ENCODE data around the gene TMEM135.
"Not testable (repeated sequence)": the region's sequence is repeated elsewhere in the genome, so short reads cannot be mapped to it uniquely, and the experiment has no call there.

Gene TMEM135

GRCh38 chr11:87019613-87020271 lies 18.0 kb upstream of the TMEM135 start:
- no peak for DNase-seq
- intact Hi-C loops (cut with DNase I) = no loop called here

GRCh38 chr11:87020336-87020735 lies 17.4 kb upstream of the TMEM135 start:
- intact Hi-C loops (cut with DNase I) = no loop called here
- no peak for DNase-seq

DNA sequence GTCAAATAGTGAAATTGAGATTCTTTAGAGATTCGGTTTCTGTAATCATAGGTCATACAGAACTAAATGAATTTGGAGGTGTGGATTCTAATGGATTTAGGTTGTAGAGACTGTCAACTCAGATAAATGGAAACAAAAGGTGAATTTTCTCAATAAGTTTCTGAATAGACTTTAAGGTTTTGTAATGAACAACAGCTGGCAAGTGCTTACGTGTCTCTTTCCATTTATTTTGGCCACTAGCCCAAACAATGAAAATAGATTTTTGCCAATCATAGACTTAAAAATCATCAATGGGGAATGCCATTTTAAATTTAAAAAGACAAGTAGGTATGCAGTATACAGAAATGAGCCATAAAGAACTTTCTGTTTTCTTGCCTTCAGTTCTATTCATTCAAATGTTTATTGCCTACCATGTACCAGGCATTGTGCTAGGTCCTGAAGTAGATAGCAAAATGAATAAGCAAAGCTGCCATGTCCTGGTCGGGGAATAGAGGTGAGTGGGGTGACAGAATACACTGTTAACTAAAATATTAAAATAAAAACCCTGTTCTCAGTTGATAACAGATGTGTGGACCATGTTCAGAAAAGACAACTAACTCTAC lies 16.9 kb upstream of the TMEM135 start:
- intact Hi-C loops (cut with DNase I) = no loop called here
- no peak for DNase-seq

- DNase-seq = no peak
Observed at GRCh38 chr11:87022254-87022653, 15.5 kb upstream of the TMEM135 start.

GRCh38 chr11:87022738-87023137 lies 15.0 kb upstream of the TMEM135 start:
- intact Hi-C loops (cut with DNase I) = no loop called here
- no peak for DNase-seq

More at GRCh38 chr11:87022254-87022653, 15.5 kb upstream of the TMEM135 start:
- intact Hi-C loops (cut with DNase I) = no loop called here

GRCh38 chr11:87026415-87026814 lies 11.3 kb upstream of the TMEM135 start:
- intact Hi-C loops (cut with DNase I); DNase-seq: not testable (repeated sequence)

DNA sequence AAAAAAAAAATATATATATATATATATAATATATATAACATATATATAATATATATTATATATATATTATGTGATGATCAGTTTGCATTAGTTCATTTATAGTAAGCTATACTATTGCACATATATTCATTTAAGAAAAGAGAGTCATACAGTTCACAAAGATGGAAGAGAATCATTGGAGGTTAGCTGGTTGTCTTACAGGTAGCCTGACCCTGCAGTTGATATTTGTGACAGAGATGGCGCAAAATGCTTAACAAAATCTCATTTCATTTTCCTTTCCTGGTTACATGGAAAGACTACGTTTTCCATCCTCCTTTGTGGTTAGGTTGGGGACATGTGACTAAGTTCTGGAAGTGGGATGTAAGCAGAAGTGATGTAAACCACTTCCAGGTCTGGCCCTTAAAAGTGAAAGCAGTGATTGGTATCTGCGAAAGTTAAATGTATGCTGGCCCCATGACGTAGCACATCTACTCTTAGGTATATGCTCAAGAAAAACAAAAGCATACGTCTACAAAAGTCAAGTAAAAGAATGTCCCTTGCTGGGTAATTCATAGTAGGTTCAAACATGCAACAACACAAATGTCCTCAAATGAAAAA lies 7.2 kb upstream of the TMEM135 start:
- intact Hi-C loops (cut with DNase I) = no loop called here
- no peak for DNase-seq

- no peak for DNase-seq
- intact Hi-C loops (cut with DNase I) = no loop called here
Observed at GRCh38 chr11:87031433-87032170, 6.1 kb upstream of the TMEM135 start.

DNA sequence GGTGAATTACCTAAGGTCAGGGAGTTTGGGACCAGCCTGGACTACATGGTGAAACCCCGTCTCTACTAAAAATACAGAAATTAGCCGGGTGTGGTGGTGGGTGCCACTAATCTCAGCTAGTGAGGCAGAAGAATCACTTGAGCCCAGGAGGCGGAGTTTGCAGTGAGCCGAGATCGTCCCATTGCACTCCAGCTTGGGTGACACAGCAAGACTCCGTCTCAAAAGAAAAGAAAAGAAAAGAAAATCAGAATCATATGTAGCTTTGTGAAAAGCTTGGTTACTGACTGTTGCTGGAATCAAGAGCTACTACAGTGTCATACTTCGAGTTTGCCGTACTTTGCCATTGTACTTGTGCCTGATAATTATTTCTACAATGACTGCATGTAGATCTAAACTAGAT lies 4.2 kb upstream of the TMEM135 start:
- intact Hi-C loops (cut with DNase I) = no loop called here
- DNase-seq = no peak

DNA sequence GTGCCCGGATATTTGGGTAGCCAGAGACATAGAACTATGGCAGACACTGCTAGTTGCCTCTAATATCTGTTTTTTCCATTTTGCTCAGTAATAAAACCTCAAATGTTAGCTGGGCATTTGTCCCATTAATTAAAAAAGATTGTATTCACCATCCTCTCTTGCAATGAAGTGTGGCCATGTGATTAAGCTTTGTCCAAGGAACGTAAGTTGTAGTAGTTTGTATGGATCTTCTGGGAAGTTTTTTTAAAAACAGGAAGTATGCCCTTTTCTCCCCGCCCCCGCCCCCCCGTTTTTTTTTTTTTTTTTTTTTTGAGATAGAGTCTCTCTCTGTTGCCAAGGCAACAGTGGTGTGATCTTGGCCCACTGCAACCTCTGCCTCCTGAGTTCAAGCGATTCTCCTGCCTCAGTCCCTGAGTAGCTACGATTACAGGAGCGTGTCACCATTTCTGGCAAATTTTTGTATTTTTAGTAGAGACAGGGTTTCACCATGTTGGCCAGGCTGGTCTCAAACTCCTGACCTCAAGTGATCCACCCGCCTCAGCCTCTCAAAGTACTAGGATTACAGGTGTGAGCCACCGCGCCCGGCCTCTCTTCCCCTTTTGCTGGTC lies 1.7 kb upstream of the TMEM135 start:
- intact Hi-C loops (cut with DNase I) = loop anchor here (5.0 kb wide), 1 partner anchor 79 kb away; the partner anchor contains the start of gene FZD4
- no peak for DNase-seq

GRCh38 chr11:87036756-87037449 lies 831 bp upstream of the TMEM135 start:
- peak in 2 of 10 donors; percentile 2 to 20 for DNase-seq
- intact Hi-C loops (cut with DNase I) = loop anchor here (5.0 kb wide), 1 partner anchor 80 kb away; the partner anchor contains the start of gene FZD4

GRCh38 chr11:87038235-87038977 lies 672 bp downstream of the TMEM135 start:
- intact Hi-C loops (cut with DNase I) = loop anchor here (5.0 kb wide), 1 partner anchor 81 kb away; the partner anchor contains the start of gene FZD4
- no peak for DNase-seq

- intact Hi-C loops (cut with DNase I) = loop anchor here (5.0 kb wide), 1 partner anchor 82 kb away; the partner anchor contains the start of gene FZD4
- DNase-seq = no peak
Observed at GRCh38 chr11:87039371-87039770, 1.6 kb downstream of the TMEM135 start.

DNA sequence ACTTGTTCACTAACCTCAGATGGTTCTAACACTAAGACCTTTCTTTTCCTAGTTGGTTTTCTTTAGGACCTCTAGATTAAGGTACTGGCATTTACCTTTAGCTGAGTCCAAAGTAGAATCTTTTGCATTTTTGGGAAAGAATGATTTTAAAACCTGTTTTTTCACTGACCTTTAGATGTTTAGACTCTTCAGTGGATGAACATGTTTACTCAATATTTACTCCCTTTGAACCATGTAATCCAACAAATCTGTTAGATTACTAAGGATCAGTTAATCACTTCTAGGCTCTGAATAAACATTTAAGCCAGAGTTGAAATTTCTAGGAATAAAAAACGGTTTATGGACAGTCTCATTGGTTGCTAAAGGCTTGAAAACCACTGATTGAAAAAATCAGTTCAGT lies 6.2 kb downstream of the TMEM135 start:
- intact Hi-C loops (cut with DNase I) = no loop called here

GRCh38 chr11:87046824-87047223 lies 9.1 kb downstream of the TMEM135 start:
- DNase-seq = no peak
- intact Hi-C loops (cut with DNase I) = no loop called here

More for the DNA sequence above, 6.2 kb downstream of the TMEM135 start:
- DNase-seq = no peak

- no peak for DNase-seq
- intact Hi-C loops (cut with DNase I) = no loop called here
Observed at GRCh38 chr11:87056091-87056490, 18.4 kb downstream of the TMEM135 start.

GRCh38 chr11:87057749-87058148 lies 20.0 kb downstream of the TMEM135 start:
- intact Hi-C loops (cut with DNase I) = no loop called here
- DNase-seq = no peak

GRCh38 chr11:87059596-87060390 lies 22.1 kb downstream of the TMEM135 start:
- intact Hi-C loops (cut with DNase I) = no loop called here
- no peak for DNase-seq
